SU-DHL-6 (cell line): ENCODE results near the gene RYK.
"Not testable (repeated sequence)": the region's sequence is repeated elsewhere in the genome, so short reads cannot be mapped to it uniquely, and the experiment has no call there.

Source experiments
- H2AFZ ChIP-seq: fragments of 200-600 bp; sonication (generic); 2 replicates; pipeline ENCODE4 v1.6.1; 2014; ENCODE audit warnings: low read depth, mild to moderate bottlenecking, moderate library complexity, mixed read lengths, antibody characterized with exemption, low read length; ENCODE audit not compliant: severe bottlenecking
- H3F3A ChIP-seq: fragments of 200-600 bp; shearing (Covaris generic); 2 replicates; pipeline ENCODE4 v1.6.0; 2016; ENCODE audit warnings: antibody characterized with exemption, mild to moderate bottlenecking; ENCODE audit not compliant: insufficient read depth
- H3K27ac ChIP-seq: fragments of 200-600 bp; sonication (generic); 2 replicates; pipeline ENCODE4 v1.5.1; 2016; ENCODE audit warnings: low read depth, mild to moderate bottlenecking, low read length, moderate library complexity, mixed read lengths
- H3K27me3 ChIP-seq: fragments of 200-600 bp; sonication (generic), shearing (Covaris generic); 2 replicates; pipeline ENCODE4 v1.6.0; 2014; ENCODE audit warnings: mild to moderate bottlenecking, low read length
- H3K36me3 ChIP-seq: fragments of 200-600 bp; sonication (generic); 2 replicates; pipeline ENCODE4 v1.6.1; 2014; ENCODE audit warnings: mild to moderate bottlenecking, low read length, mixed read lengths
- H3K4me2 ChIP-seq: fragments of 300-600, 200-600 bp; shearing (Covaris generic), sonication (generic); 2 replicates; pipeline ENCODE4 v1.6.0; 2014; ENCODE audit warnings: low read length, low read depth, mild to moderate bottlenecking; ENCODE audit not compliant: poor library complexity, severe bottlenecking
- H3K4me3 ChIP-seq: fragments of 200-600 bp; sonication (generic); 2 replicates; pipeline ENCODE4 v1.5.1; 2014; ENCODE audit warnings: antibody characterized with exemption, low read length, mild to moderate bottlenecking, mixed read lengths; ENCODE audit not compliant: insufficient read depth, poor library complexity, severe bottlenecking
- H3K79me2 ChIP-seq: fragments of 200-600 bp; sonication (generic); 2 replicates; pipeline ENCODE4 v1.6.1; 2014; ENCODE audit warnings: mild to moderate bottlenecking, low read length, moderate library complexity; ENCODE audit not compliant: insufficient read depth
- H3K9ac ChIP-seq: fragments of 200-600 bp; sonication (generic); 2 replicates; pipeline ENCODE4 v1.7.0; 2014; ENCODE audit warnings: mild to moderate bottlenecking, low read length
- H3K9me2 ChIP-seq: fragments of 200-600 bp; sonication (generic); replicated peaks from 2 replicates; pipeline ENCODE4 v1.6.1; 2014; ENCODE audit warnings: low read length; ENCODE audit not compliant: insufficient read depth
- H3K9me3 ChIP-seq: fragments of 200-600 bp; sonication (generic); 2 replicates; pipeline ENCODE4 v1.6.1; 2014; ENCODE audit warnings: low read length, mixed read lengths; ENCODE audit not compliant: insufficient read depth
- H4K20me1 ChIP-seq: fragments of 200-600 bp; sonication (generic); 2 replicates; pipeline ENCODE4 v1.6.1; 2014; ENCODE audit warnings: low read depth, mild to moderate bottlenecking, antibody characterized with exemption, low read length, moderate library complexity, mixed read lengths
- CTCF ChIP-seq: fragments of 200-600 bp; sonication (generic); IDR thresholded peaks from one replicate; pipeline ENCODE4 v1.5.1; 2017; ENCODE audit warnings: antibody characterized with exemption, mild to moderate bottlenecking, low read length, moderate library complexity; ENCODE audit not compliant: insufficient read depth, poor library complexity, severe bottlenecking
- EZH2phosphoT487 ChIP-seq: fragments of 200-600 bp; sonication (generic), shearing (Covaris generic); conservative IDR thresholded peaks from 2 replicates; pipeline ENCODE4 v1.6.1; 2018; ENCODE audit warnings: mild to moderate bottlenecking, antibody characterized with exemption, low read length, moderate library complexity, mixed read lengths

RYK gene

GRCh38 chr3:134205451-134205850 is 45.2 kb downstream of the RYK start:
- no peaks in the 10 kb centered on the region for H3K9me2 ChIP-seq
- no peaks in the 10 kb centered on the region for H4K20me1 ChIP-seq
- H3K79me2 ChIP-seq: no peaks in the 10 kb centered on the region
- no peak overlapping the region for H2AFZ ChIP-seq
- H3K9ac ChIP-seq: no peak overlapping the region
- no peaks in the 10 kb centered on the region for H3F3A ChIP-seq
- no peaks in the 10 kb centered on the region for H3K27me3 ChIP-seq
- no peaks in the 10 kb centered on the region for H3K9me3 ChIP-seq
- no peak overlapping the region for H3K27ac ChIP-seq
- no peaks in the 10 kb centered on the region for H3K36me3 ChIP-seq
- H3K4me3 ChIP-seq: no peak overlapping the region
- no peak for TF ChIP-seq EZH2phosphoT487
- TF ChIP-seq CTCF: no peak
- no peak overlapping the region for H3K4me2 ChIP-seq

DNA sequence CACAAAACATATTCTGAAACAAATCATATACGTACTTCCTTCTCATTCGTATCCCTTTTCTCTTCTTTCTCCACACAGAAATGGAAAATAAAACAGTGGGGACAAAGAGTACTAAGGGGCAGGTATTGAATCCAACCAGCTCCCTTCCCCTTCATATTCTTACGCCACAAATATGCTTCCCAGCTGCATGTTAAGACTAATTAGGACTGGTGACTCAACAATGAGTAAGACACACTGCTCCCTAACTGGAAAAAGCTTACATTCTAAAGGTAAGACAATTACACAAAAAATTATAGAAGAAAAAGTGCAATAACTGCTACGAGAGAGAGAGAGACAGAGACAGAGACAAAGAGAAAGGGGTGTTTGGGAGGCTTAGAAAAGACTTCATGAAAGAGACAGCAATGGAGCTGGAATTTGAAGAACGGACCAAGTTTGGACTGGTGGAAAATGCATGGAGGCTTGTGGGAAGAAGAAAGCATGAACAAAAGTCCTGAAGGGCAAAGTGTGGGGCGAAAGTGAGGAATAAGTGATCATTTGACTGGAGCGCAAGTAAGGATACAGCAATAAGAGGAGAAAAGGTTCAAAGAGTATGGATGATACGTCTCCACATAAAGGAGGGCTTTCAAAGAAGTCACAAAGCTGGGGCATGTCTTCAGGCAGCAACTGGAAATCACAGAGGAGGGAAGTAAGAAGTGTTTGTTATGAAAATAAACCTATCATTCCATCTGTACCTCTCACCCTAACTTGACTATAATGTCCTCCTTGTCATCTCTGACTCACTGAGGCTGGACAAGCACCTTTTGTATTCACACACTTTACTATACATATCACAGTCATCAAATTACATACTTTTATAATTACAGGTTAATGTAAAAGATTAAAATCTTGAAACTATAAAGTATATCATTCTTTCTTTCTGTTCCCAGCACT is 49.2 kb downstream of the RYK start:
- H3K27me3 ChIP-seq: no peaks in the 10 kb centered on the region
- no peaks in the 10 kb centered on the region for H3K79me2 ChIP-seq
- no peak overlapping the region for H3K4me2 ChIP-seq
- H3K4me3 ChIP-seq: no peak overlapping the region
- no peaks in the 10 kb centered on the region for H3F3A ChIP-seq
- H3K9me2 ChIP-seq: no peaks in the 10 kb centered on the region
- no peak overlapping the region for H3K9ac ChIP-seq
- no peak for TF ChIP-seq CTCF
- no peak for TF ChIP-seq EZH2phosphoT487
- no peak overlapping the region for H3K27ac ChIP-seq
- H3K36me3 ChIP-seq: no peaks in the 10 kb centered on the region
- no peaks in the 10 kb centered on the region for H4K20me1 ChIP-seq
- no peaks in the 10 kb centered on the region for H3K9me3 ChIP-seq
- H2AFZ ChIP-seq: no peak overlapping the region

- not testable (repeated sequence) for H4K20me1 ChIP-seq, H3K9me2 ChIP-seq, H2AFZ ChIP-seq, H3K27ac ChIP-seq, H3K4me2 ChIP-seq, H3K4me3 ChIP-seq, H3F3A ChIP-seq, H3K9ac ChIP-seq, H3K79me2 ChIP-seq, H3K36me3 ChIP-seq, H3K27me3 ChIP-seq, H3K9me3 ChIP-seq
Measured at GRCh38 chr3:134199880-134200279, 50.8 kb downstream of the RYK start.

- Histone ChIP-seq H3K4me2 (no peak overlapping the region), H3K36me3 (no peaks in the 10 kb centered on the region), H2AFZ (no peak overlapping the region), H3K9ac (no peak overlapping the region), H3K9me3 (no peaks in the 10 kb centered on the region), H3K4me3 (no peak overlapping the region), H3F3A (no peaks in the 10 kb centered on the region), H3K27ac (no peak overlapping the region), H3K27me3 (no peaks in the 10 kb centered on the region), H3K9me2 (no peaks in the 10 kb centered on the region), H4K20me1 (no peaks in the 10 kb centered on the region), H3K79me2 (no peaks in the 10 kb centered on the region)
- TF ChIP-seq EZH2phosphoT487 (no peak), CTCF (no peak)
Measured at GRCh38 chr3:134199240-134199639, 51.4 kb downstream of the RYK start.
